Central memory CD4-positive, alpha-beta T cell (primary cell): ENCODE data around the gene BMS1.
"Not testable (repeated sequence)": the region's sequence is repeated elsewhere in the genome, so short reads cannot be mapped to it uniquely, and the experiment has no call there.

Experiments
- DNase-seq: peaks from one replicate; pipeline ENCODE4 v3.0.0; 2022

Gene BMS1

DNA sequence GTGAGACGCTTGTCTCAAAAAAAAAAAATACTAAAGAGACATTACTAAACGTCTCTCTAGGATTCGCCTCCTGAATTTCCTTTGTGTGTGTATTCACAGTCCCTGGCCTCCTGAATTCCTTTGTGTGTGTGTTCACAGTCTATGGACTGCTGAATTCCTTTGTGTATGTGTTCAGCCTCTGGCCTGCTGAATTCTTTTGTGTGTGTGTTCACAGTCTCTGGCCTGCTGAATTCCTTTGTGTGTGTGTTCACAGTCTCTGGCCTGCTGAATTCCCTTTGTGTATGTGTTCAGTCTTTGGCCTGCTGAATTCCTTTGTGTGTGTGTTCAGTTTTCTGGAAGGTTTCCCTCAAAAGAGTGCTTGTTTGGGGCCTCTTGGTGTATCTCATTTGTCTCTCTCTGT lies 8.2 kb downstream of the BMS1 start:
- DNase-seq = no peak

DNA sequence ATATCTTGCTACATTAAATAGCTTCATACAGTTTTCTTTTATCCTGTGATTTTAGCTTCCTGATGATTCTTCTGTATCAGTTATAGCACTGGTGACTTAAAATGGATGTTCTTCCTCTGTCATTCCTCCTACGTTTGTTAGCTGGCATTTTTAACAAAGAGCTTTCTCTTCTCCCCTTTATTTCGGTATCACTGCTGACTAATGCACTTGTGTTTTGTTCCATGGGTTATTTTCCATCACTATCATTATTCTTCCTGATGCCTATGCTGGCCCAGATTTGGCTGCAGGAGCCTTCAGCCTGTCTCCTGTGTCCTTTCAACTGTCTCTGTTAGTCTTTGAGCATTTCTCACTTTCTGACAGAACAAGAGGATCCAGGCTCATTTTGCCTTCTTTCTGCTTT lies 13.1 kb downstream of the BMS1 start:
- DNase-seq = no peak

DNA sequence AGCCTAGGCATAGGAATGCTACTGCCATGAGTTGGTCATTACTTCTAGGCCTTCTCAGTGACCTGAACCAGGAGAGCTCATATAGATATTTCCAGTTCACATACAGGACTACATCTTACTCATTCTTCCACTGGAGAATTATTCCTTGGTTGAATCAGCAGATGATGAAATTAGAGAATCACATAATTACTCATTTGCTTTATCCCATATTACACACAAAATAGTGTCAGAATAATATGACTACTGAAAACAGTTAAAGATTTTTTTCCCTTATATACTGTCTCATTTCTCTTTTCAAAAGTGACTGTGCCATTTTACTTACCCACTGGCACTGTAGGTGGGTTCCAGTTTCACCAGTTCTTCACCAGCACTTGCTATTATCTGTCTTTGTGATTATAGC lies 18.5 kb downstream of the BMS1 start:
- no peak for DNase-seq

DNA sequence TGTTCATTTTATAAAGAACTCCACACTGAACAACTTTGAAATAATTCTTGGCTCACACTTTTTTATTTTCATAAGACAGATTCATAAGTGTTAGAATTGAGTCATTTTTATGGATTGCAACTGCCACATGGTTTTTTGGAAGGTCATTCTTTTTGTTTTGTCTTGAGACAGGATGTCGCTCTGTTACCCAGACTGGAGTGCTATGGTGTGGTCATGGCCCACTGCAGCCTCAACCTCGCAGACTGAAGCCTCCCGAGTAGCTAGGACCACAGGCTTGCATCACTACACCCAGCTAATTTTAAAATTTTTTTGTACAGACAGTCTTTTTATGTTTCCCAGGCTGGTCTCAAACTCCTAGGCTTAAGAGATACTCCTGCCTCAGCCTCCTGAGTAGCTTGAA lies 20.3 kb downstream of the BMS1 start:
- DNase-seq = no peak

DNA sequence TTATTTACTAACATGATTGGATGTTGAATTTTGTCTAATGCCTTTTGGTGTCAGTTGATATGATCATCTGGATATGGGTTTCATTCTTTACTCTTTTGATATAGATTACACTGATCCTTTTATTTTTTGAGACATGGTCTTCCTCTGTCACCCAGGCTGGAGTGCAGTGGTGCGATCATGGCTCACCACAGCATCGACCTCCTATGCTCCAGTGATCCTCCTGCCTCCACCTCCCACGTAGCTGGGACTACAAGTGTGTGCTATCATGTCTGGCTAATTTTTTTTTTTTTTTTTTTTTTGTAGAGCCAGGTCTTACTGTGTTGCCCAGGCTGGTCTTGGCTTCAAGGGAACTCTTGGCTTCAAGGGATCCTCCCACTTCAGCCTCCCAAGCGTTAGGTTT lies 27.1 kb downstream of the BMS1 start:
- DNase-seq = no peak

DNA sequence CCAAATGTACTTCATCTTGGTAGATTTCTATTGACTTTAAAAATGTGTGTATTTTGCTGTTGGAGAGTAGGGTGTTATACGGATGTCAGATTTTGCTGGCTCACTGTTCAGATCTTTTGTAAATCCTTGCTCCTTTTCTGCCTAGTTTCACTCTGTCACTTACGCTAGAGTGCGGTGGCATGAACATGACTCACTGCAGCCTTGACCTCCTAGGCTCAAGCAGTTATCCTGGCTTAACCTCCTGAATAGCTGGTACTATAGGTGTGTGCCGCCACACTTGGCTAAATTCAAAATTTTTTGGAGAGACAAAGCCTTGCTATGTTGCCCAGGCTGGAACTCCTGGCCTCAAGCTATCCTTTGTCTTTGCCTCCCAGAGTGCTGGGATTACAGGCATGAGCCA lies 29.4 kb downstream of the BMS1 start:
- DNase-seq = no peak

DNA sequence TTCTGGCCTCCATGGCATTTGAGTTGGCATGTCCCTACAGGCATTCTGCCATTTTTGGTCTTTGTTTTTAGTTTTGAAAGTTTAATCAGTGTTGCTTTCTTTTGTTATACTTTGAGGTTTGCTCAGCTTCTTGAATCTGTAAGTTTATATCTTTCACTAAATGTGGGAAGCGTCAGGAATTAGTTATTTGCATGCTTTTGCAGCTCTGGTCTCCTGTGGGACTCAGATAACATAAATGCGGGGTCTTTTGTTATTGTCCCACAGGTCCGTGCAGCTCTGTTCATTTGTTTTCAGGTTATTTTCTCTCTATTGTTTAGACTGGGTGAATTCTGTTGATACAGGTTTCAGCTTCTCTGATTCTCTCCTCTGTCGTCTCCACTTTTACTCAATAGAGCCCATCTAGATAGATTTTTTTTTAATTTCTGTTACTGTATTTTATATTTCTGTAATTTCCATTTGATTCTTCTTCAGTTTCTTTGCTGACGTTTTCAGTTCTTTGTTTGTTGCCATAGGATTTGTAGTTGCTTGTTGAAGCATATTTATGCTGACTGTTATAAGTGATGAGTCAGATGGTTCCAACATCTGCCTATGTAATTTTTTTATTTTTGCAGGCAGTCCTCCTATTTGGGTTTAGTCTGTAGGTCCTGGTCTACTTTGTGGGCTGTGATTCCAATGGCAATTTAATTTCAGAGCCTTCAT lies 31.5 kb downstream of the BMS1 start:
- not testable (repeated sequence) for DNase-seq

DNA sequence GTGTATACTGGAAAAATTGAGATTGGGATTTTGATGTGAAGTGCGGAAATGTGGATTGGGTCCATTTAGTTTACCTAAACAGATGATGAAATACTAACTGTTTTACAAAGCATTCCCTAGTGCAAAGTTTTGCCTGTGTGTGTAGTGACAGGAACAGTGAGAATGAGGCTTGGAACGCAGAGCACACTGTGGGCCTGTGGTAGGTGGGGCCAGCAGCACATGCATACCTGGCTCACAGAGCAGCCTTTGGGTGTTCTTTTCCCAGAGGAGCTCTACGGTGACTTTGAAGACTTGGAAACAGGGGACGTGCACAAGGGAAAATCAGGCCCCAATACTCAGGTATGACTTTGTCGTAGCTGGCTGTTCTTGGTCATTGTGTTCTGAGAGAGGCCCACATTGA lies 33.7 kb downstream of the BMS1 start:
- DNase-seq = not testable (repeated sequence)

DNA sequence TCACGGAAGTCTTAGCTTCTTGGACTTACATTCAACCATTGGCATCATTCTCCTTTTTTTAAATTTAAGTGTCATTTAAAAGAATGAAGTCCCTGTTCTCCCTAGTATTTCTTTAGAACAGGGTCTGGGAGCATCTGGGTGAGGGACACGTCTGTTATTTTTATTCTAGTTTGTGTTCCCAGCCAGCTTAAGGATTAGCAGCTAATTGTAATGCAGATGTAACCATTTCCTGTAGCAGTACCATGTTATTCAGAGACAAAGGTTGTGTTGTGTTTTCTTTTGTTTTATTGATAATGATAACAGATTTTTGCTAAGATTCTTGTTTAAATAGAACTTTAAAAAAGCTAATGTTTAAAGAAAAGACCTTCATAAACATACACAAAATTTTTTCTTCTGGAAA lies 34.3 kb downstream of the BMS1 start:
- DNase-seq = no peak

DNA sequence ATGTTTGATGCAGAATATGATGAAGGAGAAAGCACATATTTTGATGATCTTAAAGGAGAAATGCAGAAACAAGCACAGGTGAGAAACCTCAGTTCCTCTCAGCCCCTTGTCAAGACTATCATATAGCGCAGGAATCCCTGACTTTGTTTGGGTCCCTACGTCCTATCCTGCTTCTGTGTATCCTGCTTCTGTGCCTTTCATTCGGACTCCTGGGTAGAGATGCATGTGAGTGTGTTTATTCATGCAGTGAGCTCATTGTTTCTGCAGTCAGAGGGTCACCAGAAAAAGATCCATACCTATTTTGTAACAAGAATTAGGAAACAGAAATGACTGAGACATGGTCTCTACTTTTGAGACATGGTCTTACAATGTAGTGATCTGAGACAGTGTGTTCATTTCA lies 34.8 kb downstream of the BMS1 start:
- DNase-seq = not testable (repeated sequence)

DNA sequence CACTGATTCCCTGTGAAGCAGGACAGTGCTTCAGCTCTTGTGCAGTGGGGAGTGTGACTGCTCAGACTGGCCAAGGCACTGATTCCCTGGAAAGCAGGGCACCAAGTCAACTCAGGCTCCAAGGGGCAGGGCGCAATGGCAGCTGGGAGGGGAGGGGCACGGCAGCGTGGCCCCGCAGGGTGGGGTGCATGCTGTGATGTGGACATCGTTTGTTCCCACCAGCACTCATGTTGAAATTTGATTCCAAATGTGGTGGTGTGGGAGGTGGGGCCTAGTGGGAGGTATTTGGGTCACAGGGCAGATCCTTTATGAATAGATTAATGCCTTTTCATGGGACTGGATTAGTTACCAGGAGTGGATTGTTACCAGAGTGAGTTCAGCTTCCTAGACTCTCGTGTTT lies 44.2 kb downstream of the BMS1 start:
- not testable (repeated sequence) for DNase-seq

DNA sequence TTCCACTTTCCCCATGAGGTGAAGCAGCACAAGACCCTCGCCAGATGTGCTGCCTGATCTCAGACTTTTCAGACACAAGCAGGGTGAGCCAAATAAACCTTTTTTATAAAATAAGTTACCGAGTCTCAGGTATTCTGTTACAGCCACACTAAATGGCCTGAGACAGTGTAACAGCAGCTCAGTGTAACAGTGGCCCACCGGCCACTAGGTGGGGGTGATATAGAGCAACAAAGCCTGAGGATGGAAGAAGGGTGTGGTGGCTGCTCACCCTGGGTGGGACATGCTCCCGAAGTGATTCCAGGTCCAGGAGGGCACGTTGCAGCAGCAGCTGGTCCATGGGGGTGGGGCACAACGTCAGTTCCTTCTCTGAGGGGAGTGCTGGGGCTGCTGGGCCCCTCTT lies 44.6 kb downstream of the BMS1 start:
- no peak for DNase-seq

DNA sequence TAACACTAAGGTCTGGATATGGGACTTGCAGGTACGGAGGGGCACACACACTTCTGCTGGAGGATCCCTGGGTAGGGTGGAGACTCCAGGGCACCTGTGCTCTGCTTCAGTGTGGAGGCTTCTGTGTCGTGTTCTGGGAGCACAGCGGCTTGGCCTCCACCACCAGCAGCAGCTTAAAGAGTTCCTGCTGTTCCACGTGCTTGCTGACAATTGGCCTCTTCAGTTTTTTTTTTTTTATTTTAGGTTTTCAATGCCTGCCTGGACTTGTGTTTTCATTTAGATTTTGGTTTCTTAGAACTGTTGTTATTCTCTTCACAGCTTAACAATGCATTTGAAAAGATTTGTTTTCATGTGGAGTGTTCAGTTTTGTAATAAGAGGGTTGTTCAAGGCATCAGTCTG lies 45.8 kb downstream of the BMS1 start:
- not testable (repeated sequence) for DNase-seq

DNA sequence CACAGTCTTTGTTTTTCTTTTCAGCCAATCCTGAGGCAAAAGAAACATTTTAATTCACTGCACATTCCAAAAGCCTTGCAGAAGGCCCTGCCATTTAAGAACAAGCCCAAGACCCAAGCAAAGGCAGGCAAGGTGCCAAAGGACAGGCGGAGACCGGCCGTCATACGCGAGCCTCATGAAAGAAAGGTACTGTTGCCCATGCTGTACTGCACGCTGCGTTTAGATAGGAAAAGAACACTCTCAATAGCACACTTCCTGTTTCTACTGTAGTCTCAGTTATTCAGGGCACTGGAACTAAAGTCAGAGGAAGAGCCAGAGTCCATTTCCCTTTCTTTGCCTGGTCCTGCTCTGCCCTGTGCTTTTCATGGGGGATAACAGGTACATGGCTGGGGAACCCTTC lies 47.6 kb downstream of the BMS1 start:
- DNase-seq = no peak

DNA sequence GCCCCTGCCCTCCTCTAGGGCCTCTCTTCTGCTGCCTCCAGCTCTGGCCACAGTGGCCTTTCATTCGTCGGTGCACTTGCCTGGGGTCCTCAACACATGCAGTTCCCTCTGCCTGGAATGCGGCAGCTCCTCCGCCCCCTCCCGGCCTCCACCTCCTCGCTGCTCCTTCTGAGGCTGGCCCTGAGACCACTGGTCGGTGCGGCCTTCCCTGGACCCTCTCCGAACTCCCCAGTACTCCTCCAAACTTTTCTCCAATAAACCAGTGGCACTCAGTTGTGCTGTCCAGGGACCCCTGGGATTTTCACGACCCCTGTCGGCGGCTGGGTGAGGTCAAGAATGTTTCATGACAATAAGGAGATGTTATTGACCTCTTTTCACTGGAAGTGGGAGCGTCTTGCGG lies 53.5 kb downstream of the BMS1 start:
- DNase-seq = no peak

DNA sequence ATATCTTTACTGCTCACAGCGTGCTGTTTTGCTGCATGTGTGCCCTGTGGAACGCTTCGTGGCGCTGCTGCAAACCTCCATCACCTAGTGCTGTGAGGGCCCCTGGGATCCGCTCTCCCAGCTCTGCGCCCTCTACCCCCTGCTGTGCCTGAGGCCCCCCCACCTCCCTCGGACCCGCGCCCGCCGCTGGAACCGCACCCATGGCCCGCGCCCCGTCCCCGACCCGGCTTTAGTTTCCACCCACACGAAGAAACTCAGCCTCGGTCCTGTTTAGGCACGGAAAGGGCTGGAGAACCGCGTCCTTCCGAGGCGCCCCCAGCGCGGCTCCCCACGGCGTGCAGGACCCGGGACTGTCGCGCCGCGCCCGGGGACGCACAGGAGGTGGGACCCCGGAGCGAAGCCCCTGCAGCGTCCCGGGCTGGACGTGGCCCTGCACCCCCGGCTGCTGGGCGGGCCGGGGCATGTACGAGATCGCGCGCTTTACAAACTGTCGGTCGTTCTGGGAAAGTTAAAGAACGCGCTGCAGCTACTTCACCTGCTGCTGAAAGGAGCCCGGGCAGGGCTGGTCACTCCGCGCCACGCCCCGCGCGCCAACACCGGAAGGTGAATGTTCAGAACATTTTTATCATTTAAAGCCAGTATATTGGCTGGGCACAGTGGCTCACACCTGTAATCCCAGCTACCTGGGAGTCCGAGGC lies 54.3 kb downstream of the BMS1 start:
- no peak for DNase-seq

DNA sequence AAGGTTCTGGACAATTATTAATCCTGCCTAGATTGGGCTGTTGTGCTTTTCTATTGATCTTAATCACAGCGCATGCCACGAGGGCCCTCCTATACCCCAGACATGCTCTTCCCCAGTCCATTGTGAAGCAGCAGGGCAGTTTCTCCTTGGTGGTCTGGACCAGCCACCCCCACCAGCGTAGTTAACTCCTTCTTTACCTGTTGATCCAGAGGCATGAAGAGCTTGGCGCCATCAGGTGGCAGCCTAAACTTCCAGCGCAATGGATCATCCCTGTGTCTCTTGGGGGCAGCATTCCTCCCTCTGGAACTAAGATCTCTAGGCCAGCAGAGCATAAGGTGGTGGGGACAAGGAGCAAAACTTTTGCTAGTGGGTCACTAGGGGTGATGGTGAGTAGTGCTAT lies 62.2 kb downstream of the BMS1 start:
- not testable (repeated sequence) for DNase-seq

DNA sequence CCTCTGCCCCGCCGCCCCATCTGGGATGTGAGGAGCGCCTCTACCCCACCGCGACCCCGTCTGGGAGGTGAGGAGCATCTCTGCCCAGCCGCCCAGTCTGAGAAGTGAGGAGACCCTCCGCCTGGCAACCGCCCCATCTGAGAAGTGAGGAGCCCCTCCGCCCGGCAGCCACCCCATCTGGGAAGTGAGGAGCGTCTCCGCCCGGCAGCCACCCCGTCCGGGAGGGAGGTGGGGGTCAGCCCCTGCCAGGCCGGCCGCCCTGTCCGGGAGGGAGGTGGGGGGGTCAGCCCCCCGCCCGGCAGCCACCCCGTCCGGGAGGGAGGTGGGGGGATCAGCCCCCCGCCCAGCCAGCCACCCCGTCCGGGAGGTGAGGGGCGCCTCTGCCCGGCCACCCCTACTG lies 64.7 kb downstream of the BMS1 start:
- DNase-seq = not testable (repeated sequence)

DNA sequence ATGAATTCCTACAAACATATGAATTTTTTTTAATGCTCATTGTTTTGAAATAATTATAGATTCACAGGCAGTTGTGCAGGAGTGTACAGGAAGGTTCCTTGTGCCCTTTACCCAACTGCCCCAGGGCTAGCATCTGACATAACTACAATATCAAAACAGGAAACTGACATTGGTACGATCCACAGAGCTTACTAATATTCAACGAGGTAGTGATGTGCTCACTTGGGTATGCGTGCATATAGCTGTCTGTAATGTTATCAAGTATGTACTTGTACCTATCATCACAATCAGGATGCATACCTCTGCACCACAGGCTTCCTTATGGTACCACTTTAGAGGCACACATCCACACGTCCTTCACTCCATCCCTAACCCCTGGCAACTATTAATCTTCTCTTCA lies 68.3 kb downstream of the BMS1 start:
- DNase-seq = no peak

DNA sequence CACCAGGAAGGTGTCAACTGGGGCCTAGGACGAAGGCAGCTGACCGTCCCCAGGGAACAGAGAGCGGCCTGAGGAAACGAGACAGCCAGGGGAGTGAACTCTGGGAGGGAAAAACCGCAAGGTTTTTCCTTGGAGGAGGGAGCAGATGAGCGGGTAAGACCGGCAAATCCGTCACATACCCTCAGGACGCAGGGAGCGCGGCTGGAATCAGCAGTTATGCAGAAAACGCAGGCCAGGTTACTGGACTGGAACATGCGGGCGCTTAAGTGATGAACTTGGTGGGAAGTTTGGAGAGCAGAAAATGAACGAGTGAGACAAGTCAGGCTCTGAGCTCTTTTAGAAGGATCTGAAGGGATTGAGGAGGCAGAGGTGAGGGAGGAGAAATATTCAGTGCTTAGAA lies 76.7 kb downstream of the BMS1 start:
- DNase-seq = no peak

DNA sequence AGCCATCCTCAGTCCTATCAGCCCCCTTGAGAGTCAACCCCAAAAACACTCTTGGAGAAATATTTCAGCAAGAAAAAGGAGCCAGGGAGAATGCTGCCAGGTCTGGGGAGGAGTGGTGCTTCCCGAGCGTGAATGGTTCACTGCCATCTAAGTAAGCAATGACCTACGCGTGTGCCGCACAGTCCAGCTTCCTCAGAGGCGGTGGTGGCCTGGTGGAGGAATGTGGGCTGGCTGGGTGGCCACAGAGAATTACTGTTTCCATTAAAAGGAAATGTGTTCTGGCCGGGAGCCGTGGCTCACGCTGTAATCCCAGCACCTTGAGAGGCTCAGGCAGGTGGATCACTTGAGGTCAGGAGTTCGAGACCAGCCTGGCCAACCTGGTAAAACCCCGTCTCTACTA lies 77.4 kb downstream of the BMS1 start:
- not testable (repeated sequence) for DNase-seq

DNA sequence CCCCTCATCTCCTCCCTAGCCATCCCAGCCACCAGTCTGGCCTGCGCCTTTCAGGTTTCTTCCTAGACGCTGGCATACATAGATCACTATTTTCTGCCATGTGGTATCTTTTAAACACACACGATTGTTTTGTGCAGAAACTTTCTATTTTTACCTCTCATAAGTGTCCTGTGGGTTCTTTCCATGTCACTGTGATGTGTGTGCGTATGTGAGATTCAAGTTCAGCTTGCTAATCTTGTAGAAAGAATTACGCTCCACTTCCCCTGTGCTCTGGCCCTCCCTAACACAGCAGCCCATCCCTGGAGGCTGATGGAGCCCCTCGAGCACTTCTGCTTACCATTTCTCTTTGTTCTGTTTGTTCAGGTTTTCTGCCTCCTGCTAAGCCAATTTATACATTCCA lies 80.2 kb downstream of the BMS1 start:
- DNase-seq = not testable (repeated sequence)

DNA sequence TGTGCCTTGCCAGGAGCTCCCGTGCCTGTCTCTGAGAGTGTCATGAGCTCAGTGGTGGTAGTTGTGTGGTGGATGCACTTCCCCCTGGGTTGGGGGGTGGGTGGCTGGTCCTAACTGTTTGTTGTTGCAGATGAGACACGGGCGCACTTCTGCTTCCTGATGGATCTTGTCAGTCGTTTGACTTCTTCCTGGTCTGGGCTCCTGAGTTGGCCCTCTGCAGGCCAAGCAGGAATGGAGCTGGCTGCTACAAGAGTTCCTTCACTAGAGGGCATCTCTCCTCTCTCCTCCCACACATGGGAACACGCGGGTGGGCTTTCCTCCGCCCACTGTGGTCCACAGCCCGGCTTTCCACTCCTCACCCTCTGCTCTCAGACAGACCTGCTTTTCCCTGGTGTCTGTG lies 82.0 kb downstream of the BMS1 start:
- no peak for DNase-seq

DNA sequence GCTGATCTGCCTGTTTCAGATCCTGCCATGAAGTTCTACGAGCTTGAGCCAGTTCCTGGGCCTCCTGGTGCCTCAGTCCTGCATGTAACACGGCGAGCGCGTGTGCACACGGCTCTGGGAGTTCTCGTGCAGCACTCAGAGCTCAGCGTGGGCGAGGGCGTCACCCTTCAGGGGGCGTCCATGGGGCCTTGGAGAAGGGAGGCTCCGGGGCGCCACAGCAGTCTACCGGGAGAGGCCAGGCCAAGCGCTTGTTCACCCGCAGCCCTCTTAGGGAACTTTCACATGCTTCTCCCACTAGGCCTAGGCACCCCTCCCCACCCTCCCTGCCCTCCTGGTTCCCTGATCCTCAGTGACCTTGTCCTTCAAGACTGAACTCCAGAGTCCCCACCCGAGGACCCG lies 83.1 kb downstream of the BMS1 start:
- no peak for DNase-seq
